ENCODE measurements around the gene CDCA3.
"Not testable (repeated sequence)": the region's sequence is repeated elsewhere in the genome, so short reads cannot be mapped to it uniquely, and the experiment has no call there.

Gene CDCA3

DNA sequence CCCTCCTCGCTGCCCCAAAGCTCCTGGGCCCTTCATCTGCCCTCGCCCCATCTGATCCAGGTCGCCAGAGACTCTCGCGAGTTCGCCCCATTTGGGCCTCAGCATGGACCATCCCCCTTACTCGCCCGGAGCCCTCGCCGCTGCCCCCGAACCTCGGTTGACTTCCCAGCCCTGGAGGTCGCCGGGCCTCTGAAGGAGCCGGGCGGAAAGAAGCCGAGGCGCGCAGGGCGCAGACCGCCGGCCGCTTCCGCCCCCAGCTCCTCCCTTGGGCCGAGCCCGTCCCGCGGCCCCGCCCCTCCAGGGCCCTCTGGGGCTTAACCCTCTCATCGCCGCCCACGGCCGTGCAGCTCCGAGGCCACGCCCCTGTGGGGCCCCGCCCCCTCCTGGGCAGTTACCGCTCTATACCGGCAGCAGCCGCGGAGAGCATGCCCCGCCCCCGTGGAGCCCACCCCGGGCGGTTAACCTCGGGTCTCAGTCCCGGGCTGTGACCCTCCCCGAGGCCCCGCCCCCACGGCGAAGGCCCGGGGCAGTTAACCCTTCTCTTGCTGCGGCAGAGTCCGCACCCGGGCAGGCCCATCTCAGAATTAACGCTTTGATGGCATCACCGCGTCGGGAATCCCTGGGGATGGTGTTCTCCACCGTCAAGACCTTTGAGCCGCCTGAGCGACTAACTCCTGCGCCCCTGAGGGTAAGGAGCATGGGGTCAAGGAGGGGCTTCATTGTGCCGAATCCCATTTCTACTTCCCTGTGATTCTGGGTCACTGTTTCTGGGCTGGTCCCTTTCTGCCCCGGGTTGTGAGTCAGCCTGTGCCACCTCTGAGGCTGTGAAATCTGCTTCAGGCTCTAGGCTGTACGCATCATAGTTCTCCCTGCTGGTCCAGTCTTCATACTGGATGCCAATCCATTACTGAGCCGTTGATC is 22.3 kb upstream of the CDCA3 start, which contains the start of gene SPSB2:
TSS of gene SPSB2 (minus strand) at position 210 of the 921 bp plus-strand sequence. CDS start 402 bp downstream, outside the sequence.
- peak; percentile 93 to 100 for DNase-seq (ENCODE audit: extremely low read depth in 1 of 2, low read depth in 1 of 2)

DNA sequence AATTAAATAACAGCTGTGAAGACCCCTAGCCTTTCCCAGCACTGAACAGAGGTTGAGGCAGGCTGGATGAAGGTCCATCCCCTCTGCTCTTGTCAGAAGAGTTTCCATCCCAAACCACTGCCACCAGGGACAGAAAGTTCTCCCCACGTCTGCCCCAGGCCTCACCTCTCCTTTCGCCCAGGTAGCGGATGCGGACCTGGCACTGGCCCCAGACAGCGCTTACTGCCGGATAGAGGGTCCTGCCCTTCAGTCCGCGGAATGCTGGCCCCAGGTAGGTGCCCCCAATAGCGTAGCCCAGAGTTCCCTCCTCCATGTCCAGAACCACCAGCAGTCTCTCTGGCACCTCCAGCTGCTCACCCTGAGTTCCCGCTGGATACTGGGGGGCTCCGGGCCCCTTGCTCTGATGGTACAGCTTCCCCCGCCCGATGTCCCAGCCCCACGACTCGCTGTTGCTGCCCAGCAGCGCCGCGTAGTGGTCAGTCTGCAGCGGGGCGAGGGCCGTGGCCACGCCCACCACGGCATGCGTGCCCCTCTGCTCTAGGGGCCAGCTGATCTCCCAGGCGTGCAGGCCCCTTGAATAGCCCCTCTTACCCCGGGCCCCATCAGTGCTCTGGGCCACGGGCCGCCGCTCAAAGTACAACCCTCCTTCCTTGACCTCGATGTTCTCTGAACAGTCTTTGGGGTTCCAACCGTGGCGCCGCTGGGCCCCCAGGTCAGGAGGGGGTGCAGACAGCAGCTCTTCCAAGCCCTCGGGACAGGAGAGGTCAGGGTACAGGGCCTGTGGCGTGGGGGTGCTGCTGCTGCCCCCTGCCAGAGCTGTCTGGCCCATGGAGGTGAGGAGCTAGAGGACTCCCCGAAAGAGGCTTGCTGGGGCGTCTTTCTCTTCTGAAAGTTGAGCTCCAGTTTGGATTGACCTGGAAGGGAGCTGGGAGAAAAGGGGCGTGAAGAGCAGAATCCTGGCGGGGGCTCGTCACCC is 21.3 kb upstream of the CDCA3 start:
- peak in 1 of 2 donors; percentile 75 for DNase-seq (ENCODE audit: extremely low read depth in 1 of 2, low read depth in 1 of 2)

DNA sequence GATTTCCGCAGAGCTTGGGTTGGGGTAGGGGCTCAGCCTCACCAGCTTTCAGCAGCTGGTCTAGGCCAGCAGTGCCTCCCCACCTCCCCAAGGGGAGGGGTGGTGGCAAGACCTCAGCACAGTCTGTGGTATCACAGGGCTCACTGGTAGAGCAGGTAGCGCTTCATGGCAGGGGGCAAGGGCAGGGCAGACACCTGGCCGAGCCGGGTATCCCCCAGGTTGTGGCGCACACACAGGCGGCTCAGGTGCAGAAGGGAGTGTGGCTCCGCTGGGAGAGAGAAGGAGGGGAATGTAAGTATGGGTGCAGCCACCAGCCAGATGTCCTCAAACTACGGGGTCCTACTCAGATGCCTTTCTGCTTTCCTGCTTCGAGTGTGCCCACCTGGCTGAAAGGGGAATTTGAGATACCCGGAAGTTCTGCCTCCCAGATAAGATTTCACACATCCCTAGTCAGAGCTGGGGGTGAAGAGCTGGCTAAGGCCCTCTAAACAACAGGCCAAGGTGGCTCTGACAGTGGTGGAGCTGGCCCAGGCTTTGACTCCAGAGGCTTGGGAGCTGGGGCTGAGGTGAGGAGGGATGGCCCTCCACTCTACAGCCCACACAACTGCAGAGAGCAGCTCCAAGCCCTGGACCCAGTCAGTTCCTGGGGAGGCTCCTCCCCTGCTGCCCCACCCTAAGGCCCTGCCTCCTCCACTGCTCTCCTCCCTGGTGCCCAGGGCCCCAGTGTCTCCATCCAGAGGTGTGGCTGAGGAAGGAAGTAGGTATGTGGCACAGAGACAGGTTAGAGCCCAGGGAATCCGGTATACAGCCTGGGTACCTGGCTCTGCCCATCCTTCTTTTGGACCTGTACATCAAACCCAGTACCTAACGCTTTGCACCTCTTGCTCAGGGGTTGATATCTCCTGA is 20.2 kb upstream of the CDCA3 start:
- DNase-seq (ENCODE audit: extremely low read depth in 1 of 2, low read depth in 1 of 2): no peak

DNA sequence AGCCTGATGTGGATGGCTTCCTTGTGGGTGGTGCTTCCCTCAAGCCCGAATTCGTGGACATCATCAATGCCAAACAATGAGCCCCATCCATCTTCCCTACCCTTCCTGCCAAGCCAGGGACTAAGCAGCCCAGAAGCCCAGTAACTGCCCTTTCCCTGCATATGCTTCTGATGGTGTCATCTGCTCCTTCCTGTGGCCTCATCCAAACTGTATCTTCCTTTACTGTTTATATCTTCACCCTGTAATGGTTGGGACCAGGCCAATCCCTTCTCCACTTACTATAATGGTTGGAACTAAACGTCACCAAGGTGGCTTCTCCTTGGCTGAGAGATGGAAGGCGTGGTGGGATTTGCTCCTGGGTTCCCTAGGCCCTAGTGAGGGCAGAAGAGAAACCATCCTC is 19.2 kb upstream of the CDCA3 start:
- not testable (repeated sequence) for DNase-seq (ENCODE audit: extremely low read depth in 1 of 2, low read depth in 1 of 2)

DNA sequence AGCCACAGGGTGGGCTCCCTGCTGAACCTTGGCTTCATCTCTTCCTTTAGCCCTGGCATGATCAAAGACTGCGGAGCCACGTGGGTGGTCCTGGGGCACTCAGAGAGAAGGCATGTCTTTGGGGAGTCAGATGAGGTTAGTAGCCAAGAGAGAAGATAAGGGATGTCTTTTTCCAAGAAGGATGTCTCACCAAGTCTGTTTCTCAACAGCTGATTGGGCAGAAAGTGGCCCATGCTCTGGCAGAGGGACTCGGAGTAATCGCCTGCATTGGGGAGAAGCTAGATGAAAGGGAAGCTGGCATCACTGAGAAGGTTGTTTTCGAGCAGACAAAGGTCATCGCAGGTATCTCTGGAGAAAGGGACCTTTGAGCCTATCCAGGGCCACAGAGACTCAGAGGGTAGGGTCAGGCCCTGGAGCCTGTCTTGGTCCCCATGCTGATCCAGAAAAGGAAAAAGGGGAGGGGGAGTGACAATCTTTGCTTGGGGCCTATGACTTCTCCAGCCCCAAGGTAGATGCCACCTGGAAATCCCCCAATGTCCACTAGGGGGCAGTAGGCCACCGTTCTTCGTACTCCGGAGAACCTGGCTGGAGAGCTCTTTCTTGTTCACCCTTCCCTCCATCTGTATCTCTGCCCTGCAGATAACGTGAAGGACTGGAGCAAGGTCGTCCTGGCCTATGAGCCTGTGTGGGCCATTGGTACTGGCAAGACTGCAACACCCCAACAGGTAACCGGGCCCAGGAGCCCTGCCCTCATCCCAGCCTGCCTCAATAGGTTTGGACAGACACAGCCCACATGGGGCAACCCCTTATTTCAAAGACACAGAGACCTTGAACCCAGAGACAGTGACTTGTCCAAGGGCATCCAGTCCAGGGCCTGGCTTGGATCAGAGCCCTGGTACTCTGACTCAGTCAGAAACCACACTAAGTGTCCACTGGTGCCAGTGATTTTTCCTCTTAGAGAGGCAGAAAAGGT is 18.2 kb upstream of the CDCA3 start:
- peak; percentile 65 to 80 for DNase-seq (ENCODE audit: extremely low read depth in 1 of 2, low read depth in 1 of 2)

DNA sequence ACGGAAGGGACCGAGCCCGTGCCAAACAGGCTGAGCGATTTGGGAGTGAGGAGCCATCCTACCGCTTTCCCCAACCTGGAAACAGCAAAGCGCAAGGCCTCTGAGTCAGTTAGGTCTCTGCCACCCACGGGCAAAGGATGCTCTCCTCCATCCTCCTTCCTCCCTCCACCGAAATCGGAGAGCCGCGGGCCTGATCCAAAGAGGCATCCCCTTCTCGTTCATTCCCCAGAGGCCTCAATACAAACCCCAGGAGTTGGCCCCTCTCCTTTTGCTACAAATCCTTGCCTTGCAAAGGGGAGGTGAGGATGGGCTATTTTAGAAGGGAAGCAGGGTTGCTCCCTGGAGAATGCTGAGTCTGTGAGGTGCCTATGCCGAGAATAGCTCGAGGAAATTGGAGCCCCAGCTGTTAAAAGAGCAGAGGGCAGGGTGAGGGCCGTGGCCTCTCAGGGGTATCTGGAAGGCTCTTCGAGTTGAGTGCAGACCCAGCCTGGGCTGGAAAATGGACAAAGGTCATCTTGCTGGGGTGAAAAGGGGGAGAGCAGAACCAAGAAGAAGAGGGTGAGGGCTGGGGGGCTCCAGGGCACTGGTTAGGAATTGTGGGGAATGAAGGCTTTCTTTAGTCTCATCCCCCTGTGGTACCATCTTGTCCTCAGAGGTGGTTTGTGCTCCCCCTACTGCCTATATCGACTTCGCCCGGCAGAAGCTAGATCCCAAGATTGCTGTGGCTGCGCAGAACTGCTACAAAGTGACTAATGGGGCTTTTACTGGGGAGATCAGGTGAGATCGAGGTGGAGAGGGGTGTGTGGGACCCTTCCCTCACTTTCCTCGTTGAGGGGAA is 17.3 kb upstream of the CDCA3 start:
- no peak for DNase-seq (ENCODE audit: extremely low read depth in 1 of 2, low read depth in 1 of 2)

DNA sequence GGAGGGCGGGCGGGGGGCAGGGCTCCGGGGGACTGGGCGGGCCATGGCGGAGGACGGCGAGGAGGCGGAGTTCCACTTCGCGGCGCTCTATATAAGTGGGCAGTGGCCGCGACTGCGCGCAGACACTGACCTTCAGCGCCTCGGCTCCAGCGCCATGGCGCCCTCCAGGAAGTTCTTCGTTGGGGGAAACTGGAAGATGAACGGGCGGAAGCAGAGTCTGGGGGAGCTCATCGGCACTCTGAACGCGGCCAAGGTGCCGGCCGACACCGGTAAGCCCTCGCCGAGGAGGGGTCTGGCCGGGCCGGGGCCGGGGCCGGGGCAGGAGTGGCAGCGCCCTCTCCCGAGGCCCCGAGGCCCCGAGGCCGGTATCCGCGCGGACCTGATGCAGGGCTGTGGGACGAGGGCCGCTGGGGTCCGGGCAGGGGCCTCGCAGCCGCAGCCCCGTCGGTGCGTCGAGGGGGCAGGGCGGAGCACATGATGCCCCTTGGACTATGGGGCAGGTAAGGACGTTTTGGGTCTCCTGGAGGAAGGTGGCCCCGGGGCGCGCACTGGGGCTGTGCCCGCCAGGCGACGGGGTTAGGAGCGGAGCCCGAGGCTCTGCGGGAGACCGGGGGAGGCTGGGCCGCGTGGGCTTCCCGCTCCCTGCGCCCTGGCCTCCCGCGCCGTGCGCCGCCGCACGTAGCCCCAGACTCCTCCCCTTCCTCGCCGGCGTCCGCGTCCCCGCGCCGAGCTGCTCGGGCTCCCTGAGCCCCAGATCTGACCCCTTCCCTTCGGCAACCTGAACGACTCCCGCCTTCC is 16.5 kb upstream of the CDCA3 start, which contains the start of gene TPI1:
TSS of gene TPI1 (plus strand) at position 119 of the 798 bp plus-strand sequence. CDS start at position 155, 36 bp downstream.
- DNase-seq (ENCODE audit: extremely low read depth in 1 of 2, low read depth in 1 of 2): peak in 1 of 2 donors; percentile 67

DNA sequence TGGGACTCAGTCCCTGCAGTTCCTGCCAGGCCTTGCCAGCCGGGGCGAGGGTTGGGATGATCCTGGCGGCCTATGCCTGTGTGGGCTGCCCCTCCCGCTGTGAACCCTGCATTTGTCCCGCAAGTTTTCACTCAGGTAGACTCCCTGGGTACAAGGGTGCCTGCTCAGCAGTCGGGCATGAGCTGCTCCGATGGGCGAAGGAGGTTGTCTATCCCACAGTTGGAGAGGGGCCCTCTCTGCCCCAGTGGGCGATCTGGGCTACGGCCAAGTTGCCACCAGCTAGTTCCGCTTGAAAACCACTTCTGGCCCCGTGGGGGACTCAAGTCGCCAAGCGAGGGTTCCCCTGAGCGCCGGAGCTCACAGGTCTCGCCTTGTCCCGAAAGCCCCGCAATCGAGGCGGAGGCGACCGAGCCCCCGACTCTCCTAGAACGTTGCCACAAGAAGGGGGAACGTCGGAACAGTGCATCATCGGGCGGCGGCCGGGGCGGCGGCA is 15.9 kb upstream of the CDCA3 start:
- DNase-seq (ENCODE audit: extremely low read depth in 1 of 2, low read depth in 1 of 2): no peak

DNA sequence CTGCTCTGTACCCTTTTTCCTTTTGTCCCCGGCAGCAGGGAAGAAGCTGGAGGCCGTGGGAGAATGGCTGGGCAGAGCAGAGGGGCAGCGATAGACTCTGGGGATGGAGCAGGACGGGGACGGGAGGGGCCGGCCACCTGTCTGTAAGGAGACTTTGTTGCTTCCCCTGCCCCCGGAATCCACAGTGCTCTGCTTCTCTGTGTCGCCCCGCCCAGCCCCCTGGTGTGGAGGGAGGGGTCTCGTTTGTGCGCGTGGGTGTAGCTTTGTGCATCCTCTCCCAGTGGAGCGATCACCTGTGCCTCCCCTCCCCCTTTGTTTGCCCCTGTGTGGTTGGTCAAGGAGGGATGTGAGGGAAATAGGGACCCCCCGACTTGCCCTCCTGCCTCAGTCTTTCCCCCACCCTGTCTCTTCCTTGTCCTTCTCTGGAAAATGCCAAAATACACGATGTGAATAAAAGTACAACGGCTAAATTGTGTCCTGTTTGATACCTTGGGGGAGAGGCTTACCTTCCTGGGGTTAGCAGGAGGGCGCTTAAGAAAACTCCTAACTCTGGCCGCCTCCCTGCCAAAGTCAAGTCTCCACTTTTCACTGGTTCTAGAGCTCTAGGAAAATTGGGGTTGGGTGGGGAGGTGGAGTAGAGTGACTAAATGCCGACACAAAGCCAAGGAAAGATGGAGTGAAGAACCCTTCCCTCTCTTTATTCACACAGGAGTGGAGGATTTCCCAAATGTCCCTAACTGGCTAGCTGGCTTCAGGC is 15.3 kb upstream of the CDCA3 start:
- DNase-seq (ENCODE audit: extremely low read depth in 1 of 2, low read depth in 1 of 2): no peak

DNA sequence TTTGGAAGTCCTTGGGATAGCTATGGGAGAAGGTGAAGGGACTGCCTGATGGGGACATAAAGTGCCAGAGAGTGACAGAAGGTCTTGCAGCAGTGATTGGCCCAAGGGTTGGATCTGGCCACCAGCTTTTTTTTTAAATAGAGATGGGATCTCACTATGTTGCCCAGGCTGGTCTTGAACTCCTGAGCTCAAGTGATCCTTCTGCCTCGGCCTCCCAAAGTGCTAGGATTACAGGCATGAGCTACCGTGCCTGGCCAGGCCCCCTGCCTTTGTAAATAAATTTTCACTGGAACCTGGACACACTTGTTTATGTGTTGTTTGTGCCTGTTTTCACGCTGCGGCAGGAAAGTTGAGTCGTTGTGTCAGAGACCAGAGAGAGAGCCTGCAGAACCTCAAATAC is 14.2 kb upstream of the CDCA3 start:
- not testable (repeated sequence) for DNase-seq (ENCODE audit: extremely low read depth in 1 of 2, low read depth in 1 of 2)

DNA sequence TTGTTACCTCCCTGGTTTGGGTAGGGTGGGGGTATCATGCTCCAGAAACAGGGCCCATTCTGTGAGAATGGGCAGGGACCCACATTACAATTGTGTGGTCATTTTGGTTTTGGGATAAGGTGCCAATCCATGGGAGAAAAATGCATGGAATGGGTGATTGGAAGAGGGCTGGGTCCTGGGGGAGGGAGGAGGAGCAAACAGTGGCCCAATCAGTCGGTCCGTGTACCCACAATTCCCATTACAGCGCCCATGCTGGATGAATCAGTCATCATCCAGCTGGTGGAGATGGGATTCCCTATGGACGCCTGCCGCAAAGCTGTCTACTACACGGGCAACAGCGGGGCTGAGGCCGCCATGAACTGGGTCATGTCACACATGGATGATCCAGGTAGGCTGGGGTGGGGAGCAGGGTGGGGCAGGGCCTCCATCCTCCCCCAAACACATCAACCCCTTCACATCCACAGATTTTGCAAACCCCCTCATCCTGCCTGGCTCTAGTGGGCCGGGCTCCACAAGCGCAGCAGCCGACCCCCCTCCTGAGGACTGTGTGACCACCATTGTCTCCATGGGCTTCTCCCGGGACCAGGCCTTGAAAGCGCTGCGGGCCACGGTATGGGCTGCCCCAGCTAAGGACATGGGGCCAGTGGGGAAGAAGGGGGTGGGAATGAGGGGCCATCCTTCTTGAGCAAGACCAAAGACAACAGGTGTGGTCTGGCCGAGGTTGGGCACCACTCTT is 12.7 kb upstream of the CDCA3 start:
- DNase-seq (ENCODE audit: extremely low read depth in 1 of 2, low read depth in 1 of 2): no peak

DNA sequence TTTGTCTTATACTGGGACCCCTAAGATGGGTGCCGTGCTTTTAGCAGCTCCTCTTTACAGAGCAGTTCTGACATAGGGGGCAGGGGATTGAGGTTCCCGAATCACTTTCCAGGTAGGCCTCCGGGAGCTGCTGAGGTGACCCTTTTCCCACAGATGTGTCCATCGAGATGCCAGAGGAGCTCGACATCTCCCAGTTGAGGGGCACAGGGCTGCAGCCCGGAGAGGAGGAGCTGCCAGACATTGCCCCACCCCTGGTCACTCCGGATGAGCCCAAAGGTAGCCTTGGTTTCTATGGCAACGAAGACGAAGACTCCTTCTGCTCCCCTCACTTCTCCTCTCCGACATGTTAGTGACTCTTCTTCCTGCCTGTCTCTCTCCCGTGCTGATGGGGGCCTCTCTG is 11.9 kb upstream of the CDCA3 start:
- DNase-seq (ENCODE audit: extremely low read depth in 1 of 2, low read depth in 1 of 2): no peak

DNA sequence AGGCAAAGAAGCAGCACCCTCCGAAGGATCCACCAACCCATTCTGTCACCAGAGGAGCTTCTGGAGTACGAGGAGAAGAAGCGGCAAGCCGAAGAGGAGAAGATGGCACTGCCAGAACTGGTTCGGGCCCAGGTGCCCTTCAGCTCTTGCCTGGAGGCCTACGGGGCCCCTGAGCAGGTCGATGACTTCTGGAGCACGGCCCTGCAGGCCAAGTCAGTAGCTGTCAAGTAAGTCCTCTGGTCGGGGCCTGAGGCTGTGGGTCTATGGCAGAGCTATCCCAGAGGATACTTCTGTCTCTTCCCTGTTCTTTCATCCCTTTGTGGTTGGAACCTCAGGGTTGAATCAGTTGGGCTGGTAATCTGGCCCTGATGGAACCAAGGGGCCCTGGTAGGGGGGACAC is 10.3 kb upstream of the CDCA3 start:
- DNase-seq (ENCODE audit: extremely low read depth in 1 of 2, low read depth in 1 of 2): no peak

DNA sequence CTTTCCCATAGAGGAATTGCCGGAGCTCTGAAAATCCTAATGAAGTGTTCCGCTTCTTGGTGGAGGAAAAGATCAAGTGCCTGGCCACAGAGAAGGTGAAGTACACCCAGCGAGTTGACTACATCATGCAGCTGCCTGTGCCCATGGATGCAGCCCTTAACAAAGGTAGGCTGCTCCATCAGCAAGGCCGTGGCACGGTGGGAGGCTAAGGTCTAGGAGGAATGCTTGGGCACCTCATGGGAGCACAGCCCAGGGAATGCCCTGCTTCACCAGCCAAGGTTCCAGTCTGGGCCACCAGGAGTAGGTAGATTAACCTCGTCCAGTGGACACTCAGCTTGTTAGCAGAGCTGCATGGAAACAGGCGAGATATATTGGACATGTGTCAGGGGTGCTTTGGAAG is 9.9 kb upstream of the CDCA3 start:
- DNase-seq (ENCODE audit: extremely low read depth in 1 of 2, low read depth in 1 of 2): no peak

DNA sequence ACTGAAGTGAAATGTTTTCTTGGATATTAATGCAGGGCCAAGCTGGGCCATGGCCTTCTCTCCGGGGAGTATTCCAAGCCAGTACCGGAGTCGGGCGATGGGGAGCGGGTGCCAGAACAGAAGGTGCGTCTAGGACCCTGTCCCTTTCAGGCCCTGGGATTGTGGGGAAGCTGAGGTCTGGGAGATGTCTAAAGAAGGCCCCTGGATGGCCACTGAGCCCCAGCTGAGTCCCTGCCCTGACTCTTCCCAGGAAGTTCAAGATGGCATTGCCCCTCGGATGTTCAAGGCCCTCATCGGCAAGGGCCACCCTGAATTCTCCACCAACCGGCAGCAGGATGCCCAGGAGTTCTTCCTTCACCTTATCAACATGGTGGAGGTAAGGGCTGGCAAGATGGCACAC is 9.0 kb upstream of the CDCA3 start:
- DNase-seq (ENCODE audit: extremely low read depth in 1 of 2, low read depth in 1 of 2): no peak

DNA sequence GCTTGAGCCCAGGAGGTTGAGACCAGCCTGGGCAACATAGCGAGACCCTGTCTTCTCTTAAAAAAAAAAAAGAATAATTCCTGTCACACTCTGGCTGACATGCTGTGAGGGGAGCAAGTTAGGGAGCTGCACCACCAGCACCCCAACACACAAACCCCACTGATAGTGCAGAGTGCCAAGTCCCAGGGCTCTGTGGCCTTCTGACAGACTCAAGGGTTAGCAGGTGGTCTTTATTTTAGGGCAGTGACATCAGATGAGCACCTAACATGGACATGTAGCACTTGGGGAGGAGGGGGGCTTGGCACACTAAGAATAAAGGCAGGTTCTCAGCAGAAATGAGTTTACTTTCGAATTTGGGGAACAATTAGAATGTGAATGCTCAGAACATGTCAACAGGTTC is 7.7 kb upstream of the CDCA3 start:
- DNase-seq (ENCODE audit: extremely low read depth in 1 of 2, low read depth in 1 of 2): no peak

Data from activated CD8-positive, alpha-beta memory T cell treated with anti-CD3 and anti-CD28 coated beads for 1 hour (primary cell).